Measurements from ENCODE around the gene PTGES3L.
"Not testable (repeated sequence)": the region's sequence is repeated elsewhere in the genome, so short reads cannot be mapped to it uniquely, and the experiment has no call there.

Gene PTGES3L

DNA sequence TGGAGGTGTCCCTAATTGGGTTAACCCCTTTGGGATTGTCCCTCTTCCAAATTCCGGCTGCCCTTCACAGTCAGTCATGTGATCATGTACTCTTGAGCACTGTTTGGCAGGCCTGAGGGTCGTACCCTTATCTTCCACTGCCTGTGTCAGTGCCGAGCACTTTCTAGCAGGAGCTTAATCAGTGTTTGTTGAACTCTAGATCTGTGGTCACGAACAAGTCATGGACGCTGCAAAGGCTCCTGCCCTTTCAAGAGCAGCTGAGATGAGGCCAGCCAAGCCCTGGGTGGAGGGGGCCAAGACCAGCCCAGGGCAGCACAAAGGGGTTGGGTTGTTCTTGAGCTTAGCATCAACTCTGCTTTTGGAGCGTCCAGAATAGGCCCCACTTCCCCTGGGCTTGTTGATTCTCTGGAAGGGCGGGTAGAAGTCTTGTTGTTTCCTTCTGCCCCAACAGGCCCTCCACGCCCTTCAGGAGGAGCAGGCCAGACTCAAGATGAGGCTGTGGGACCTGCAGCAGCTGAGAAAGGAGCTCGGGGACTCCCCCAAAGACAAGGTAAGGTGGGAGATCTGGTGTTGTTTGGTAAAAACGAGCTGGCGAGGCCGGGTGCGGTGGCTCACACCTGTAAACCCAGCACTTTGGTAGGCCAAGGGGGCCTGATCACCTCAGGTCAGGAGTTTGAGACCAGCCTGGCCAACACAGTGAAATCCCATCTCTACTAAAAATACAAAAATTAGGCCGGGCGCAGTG is 32.0 kb upstream of the PTGES3L start:
- Histone ChIP-seq H3K27me3 (ENCODE audit: insufficient read depth, insufficient read length) (no peaks in the 10 kb centered on the region), H3K36me3 (ENCODE audit: insufficient read depth, insufficient read length, low read length) (peaks cover 41% of the 10 kb centered on the region), H3K9me3 (ENCODE audit: insufficient read depth, low read length) (no peaks in the 10 kb centered on the region), H3K9ac (ENCODE audit: insufficient read length, low read depth) (peak overlapping the region; percentile 7), H3K4me3 (ENCODE audit: insufficient read length, low read depth) (peak overlapping the region; percentile 3), H3K4me1 (ENCODE audit: insufficient read depth, insufficient read length) (peaks cover 20% of the 10 kb centered on the region)
- DNase-seq (ENCODE audit: low read depth, low spot score), result no peak
- TF ChIP-seq ZNF274 (IDR thresholded peaks at IDR 0.05; ENCODE audit: low read depth, low read length) (no peak), SUZ12 (IDR thresholded peaks at IDR 0.05; ENCODE audit: extremely low read depth, insufficient read depth, insufficient read length) (no peak), YY1 (IDR thresholded peaks at IDR 0.05; ENCODE audit: insufficient read depth, insufficient read length) (no peak)

DNA sequence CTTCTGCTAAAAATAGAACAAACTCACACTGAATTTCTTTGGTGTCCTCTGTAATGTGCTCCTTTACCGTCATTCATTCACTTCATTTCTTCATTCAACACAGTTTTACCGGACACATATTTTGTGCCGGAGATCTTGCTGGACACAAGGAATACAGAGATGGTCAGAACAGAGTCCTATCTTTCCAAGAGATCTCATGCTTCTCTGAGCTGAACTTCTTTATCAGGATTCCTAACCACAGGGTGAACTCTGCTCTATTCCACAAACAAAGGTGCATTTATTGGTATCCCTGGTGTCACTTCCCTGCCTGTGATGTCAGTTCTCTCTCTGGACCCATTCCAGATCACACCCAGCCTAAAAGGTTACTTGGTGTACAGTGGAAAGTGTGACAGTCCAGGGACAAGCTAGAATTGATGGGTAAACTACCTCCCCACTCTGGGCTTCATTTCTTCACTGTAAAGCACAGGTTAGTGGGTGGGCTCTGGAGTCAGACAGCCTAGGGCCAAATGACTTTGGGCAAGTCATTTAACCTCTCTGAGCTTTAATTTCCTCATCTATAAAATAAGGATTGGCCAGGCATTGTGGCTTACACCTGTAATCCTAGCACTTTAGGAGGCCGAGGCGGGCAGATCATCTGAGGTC is 30.9 kb upstream of the PTGES3L start:
- DNase-seq (ENCODE audit: low read depth, low spot score), result no peak
- Histone ChIP-seq H3K36me3 (ENCODE audit: insufficient read depth, insufficient read length, low read length) (peaks cover 34% of the 10 kb centered on the region), H3K27me3 (ENCODE audit: insufficient read depth, insufficient read length) (no peaks in the 10 kb centered on the region), H3K9me3 (ENCODE audit: insufficient read depth, low read length) (no peaks in the 10 kb centered on the region), H3K4me1 (ENCODE audit: insufficient read depth, insufficient read length) (peaks cover 22% of the 10 kb centered on the region), H3K4me3 (ENCODE audit: insufficient read length, low read depth) (no peak overlapping the region), H3K9ac (ENCODE audit: insufficient read length, low read depth) (no peak overlapping the region)
- TF ChIP-seq SUZ12 (IDR thresholded peaks at IDR 0.05; ENCODE audit: extremely low read depth, insufficient read depth, insufficient read length) (no peak), YY1 (IDR thresholded peaks at IDR 0.05; ENCODE audit: insufficient read depth, insufficient read length) (no peak), ZNF274 (IDR thresholded peaks at IDR 0.05; ENCODE audit: low read depth, low read length) (no peak)

DNA sequence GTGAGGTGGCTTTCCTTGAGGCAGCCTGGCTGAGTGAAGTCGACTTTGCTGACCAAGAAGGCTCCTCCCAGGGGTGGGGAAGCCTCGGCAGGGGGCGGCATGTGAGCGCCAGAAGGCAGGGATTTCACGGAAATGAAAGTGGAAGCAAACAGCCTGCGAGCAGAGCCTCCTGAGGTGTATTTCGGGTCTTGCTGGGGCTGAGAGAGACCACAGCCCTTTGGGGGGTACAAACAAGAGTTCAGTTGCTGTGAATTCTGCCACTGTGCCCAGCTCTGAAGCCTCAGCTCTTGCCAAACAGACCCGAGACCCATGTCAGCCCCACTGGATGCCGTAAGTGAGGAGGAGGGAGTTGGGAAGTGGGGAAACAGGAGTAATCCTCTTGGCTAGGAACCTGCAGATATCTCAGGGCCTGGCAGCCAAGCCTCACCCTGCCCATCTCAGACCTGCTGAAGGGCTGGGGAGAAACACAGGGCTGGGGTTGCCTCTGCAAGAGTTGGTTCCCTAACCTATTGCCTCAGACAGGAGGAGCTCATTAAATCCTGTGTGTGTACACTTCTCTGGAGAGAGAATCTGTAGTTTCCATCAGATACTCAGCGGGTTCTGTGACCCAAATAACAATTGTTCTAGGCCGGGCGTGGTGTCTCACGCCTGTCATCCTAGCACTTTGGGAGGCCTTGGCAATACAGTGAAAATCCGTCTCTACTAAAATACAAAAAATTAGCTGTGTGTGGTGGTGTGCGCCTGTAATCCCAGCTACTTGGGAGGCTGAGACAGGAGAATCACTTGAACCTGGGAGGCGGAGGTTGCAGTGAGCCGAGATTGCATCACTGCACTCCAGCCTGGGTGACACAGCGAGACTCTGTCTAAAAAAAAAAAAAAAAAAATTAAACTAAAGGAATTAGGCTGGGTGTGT is 27.0 kb upstream of the PTGES3L start, which contains the start of gene IFI35:
Gene IFI35 (plus strand): TSS at position 146 of the 913 bp plus-strand sequence. CDS start 164 bp downstream, at position 310.
- H3K36me3 ChIP-seq (ENCODE audit: insufficient read depth, insufficient read length, low read length), result peaks cover 42% of the 10 kb centered on the region
- no peak for TF ChIP-seq SUZ12 (IDR thresholded peaks at IDR 0.05; ENCODE audit: extremely low read depth, insufficient read depth, insufficient read length)
- no peak for TF ChIP-seq ZNF274 (IDR thresholded peaks at IDR 0.05; ENCODE audit: low read depth, low read length)
- TF ChIP-seq YY1 (IDR thresholded peaks at IDR 0.05; ENCODE audit: insufficient read depth, insufficient read length), result no peak
- DNase-seq (ENCODE audit: low read depth, low spot score), result no peak
- no peak within 1 kb of the TSS for H3K4me3 ChIP-seq (ENCODE audit: insufficient read length, low read depth)
- no peaks in the 10 kb centered on the region for H3K9me3 ChIP-seq (ENCODE audit: insufficient read depth, low read length)
- H3K4me1 ChIP-seq (ENCODE audit: insufficient read depth, insufficient read length), result peaks cover 8% of the 10 kb centered on the region
- H3K9ac ChIP-seq (ENCODE audit: insufficient read length, low read depth), result peak within 1 kb of the TSS; percentile 77
- H3K27me3 ChIP-seq (ENCODE audit: insufficient read depth, insufficient read length), result no peaks in the 10 kb centered on the region

DNA sequence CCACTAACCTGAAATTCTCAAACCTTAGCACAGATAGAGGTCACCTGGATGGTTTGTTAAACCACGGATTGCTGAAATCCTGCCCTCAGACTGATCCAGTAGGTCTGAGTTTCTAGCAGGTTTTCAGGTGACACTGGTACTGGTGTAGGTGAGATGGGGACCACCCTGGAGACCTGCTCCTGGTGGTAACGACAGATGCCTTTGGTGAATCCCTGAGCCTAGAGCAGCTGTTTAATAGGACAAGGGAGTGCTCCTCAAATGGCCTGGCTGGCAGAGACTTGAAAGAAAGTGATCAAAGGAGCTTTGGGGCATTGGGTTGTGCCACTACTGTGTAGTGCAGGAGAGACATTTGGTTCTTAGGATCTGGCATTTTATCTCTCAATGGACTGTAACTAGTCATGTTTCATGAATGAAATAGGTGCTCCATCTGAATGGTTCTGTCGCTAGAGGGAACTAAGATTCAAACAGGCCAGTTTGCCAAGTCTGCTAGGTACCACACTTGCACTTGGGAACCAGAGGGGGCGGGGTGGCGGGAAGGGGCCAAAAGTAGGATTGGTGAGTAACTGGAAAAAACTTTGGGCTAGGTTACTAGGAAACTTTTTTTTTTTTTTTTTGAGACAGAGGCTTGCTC is 23.8 kb upstream of the PTGES3L start:
- H3K36me3 ChIP-seq (ENCODE audit: insufficient read depth, insufficient read length, low read length), result peaks cover 72% of the 10 kb centered on the region
- no peaks in the 10 kb centered on the region for H3K9me3 ChIP-seq (ENCODE audit: insufficient read depth, low read length)
- H3K9ac ChIP-seq (ENCODE audit: insufficient read length, low read depth), result no peak overlapping the region
- no peak for DNase-seq (ENCODE audit: low read depth, low spot score)
- H3K27me3 ChIP-seq (ENCODE audit: insufficient read depth, insufficient read length), result no peaks in the 10 kb centered on the region
- H3K4me3 ChIP-seq (ENCODE audit: insufficient read length, low read depth), result no peak overlapping the region
- peaks cover 10% of the 10 kb centered on the region for H3K4me1 ChIP-seq (ENCODE audit: insufficient read depth, insufficient read length)
- TF ChIP-seq ZNF274 (IDR thresholded peaks at IDR 0.05; ENCODE audit: low read depth, low read length) (no peak), YY1 (IDR thresholded peaks at IDR 0.05; ENCODE audit: insufficient read depth, insufficient read length) (no peak), SUZ12 (IDR thresholded peaks at IDR 0.05; ENCODE audit: extremely low read depth, insufficient read depth, insufficient read length) (no peak)

DNA sequence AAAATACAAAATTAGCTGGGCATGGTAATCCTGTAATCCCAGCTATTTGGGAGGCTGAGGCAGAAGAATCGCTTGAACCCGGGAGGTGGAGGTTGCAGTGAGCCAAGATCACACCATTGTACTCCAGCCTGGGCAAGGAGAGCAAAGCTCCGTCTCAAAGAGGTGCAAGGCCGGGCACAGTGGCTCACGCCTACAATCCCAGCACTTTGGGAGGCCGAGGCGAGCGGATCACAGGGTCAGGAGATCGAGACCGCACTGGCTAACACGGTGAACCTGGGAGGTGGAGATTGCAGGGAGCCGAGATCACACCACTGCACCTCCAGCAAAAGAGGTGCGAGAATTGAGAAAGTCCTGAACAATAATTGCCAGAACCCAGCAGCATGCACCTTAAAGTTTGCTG is 21.0 kb upstream of the PTGES3L start:
- H3K27me3 ChIP-seq (ENCODE audit: insufficient read depth, insufficient read length); H3K9me3 ChIP-seq (ENCODE audit: insufficient read depth, low read length); DNase-seq (ENCODE audit: low read depth, low spot score); H3K4me1 ChIP-seq (ENCODE audit: insufficient read depth, insufficient read length); H3K4me3 ChIP-seq (ENCODE audit: insufficient read length, low read depth): not testable (repeated sequence)
- Histone ChIP-seq H3K9ac (ENCODE audit: insufficient read length, low read depth) (peak overlapping the region; percentile 70), H3K36me3 (ENCODE audit: insufficient read depth, insufficient read length, low read length) (peaks cover 69% of the 10 kb centered on the region)

DNA sequence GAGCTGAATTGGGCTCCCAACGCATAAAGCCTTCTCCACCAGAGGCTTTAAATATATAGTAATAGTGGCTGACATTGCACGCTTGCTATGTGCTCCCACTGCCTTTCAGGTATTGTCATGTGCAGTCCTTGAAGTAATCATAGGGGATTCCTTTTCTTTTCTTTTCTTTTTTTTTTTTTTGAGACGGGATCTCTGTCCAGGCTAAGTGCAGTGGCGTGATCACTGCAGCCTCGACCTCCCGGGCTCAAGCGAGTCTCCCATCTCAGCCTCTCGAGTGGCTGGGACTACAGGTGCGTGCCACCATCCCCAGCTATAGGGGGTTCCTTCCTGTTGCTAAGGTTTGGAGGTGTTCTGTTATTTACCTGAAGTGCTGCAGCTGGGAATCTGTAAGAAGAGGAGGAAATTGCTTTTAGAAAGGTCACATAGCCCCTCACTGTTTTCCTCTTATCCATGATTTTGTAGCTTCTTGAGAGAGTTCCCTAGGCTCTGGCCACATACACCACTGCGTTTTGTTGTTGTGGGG is 19.2 kb upstream of the PTGES3L start:
- H3K9me3 ChIP-seq (ENCODE audit: insufficient read depth, low read length), result no peaks in the 10 kb centered on the region
- no peaks in the 10 kb centered on the region for H3K27me3 ChIP-seq (ENCODE audit: insufficient read depth, insufficient read length)
- DNase-seq (ENCODE audit: low read depth, low spot score), result no peak
- peaks cover 62% of the 10 kb centered on the region for H3K36me3 ChIP-seq (ENCODE audit: insufficient read depth, insufficient read length, low read length)
- peaks cover 8% of the 10 kb centered on the region for H3K4me1 ChIP-seq (ENCODE audit: insufficient read depth, insufficient read length)
- peak overlapping the region; percentile 98 for H3K4me3 ChIP-seq (ENCODE audit: insufficient read length, low read depth)
- TF ChIP-seq ZNF274 (IDR thresholded peaks at IDR 0.05; ENCODE audit: low read depth, low read length) (no peak), SUZ12 (IDR thresholded peaks at IDR 0.05; ENCODE audit: extremely low read depth, insufficient read depth, insufficient read length) (no peak), YY1 (IDR thresholded peaks at IDR 0.05; ENCODE audit: insufficient read depth, insufficient read length) (no peak)
- H3K9ac ChIP-seq (ENCODE audit: insufficient read length, low read depth), result peak overlapping the region; percentile 100

All from NT2/D1 (cell line).